ENCODE measurements around the gene GARIN1A. TPM values are rescaled to one million over a fixed set of nuclear protein-coding genes. Genes with fewer than 3 reads are reported as not detected.
"Not testable (repeated sequence)": the region's sequence is repeated elsewhere in the genome, so short reads cannot be mapped to it uniquely, and the experiment has no call there.

GARIN1A gene
- polyA plus RNA-seq (ENCODE audit: insufficient read length in 3 of 3), result 1 to 10 TPM in 1 of 3 donors, under 1 TPM in 2; 0.62 to 1.4 (median 0.82) TPM

DNA sequence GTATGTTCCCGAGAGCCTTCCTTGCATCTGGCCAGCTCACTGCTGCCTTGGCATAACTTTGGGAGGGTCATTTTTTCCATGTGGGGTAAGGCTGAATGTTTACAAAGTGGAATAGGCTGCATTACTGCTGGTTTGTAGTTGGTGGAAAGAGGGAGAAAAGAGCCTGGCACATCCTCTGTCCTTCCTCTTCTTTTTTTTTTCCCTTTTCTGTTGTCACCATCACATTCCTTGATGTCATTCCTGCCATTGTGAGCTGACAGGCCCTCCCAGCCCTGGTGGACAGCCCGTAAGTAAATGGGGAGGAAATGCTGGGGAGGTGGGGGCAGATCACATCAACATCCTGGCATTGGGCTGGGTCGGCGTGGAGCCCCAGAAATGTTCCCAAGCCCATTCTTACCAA lies at the start of gene GARIN1A:
GARIN1A (plus strand) TSS at position 301 of the 400 bp plus-strand sequence. CDS start 106 bp downstream, outside the sequence.
- no peak for DNase-seq (ENCODE audit: low read depth in 3 of 3, low spot score in 2 of 3)

GRCh38 chr7:128627124-128627523 lies 45.0 kb upstream of the GARIN1A start:
- not testable (repeated sequence) for DNase-seq (ENCODE audit: low read depth in 3 of 3, low spot score in 2 of 3)

DNA sequence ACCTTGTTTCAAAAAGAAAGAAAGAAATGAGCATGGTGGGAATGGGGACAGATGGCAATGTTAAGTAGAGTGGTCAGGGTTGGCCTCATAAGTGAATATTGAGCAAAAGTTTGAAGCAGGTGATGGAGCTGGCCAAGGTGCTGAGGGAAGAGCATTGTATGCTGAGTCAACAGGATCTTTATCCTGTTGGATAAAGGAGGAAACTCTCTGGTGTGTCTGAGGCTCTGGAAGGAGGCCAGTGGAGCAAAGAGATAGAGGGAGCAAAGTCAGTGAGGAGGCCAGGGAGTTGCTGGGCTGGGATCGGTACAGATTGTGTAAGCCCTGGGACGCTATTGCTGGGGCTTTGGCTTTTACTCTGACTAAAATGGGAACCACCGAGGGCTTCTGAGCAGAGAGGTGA lies 38.2 kb upstream of the GARIN1A start:
- not testable (repeated sequence) for DNase-seq (ENCODE audit: low read depth in 3 of 3, low spot score in 2 of 3)

GRCh38 chr7:128645206-128645605 lies 26.9 kb upstream of the GARIN1A start:
- DNase-seq (ENCODE audit: low read depth in 3 of 3, low spot score in 2 of 3), result not testable (repeated sequence)

GRCh38 chr7:128645844-128646243 lies 26.2 kb upstream of the GARIN1A start:
- DNase-seq (ENCODE audit: low read depth in 3 of 3, low spot score in 2 of 3), result not testable (repeated sequence)

- not testable (repeated sequence) for DNase-seq (ENCODE audit: low read depth in 3 of 3, low spot score in 2 of 3)
These were observed 25.2 kb upstream of the GARIN1A start for GRCh38 chr7:128646877-128647276.

GRCh38 chr7:128651096-128651495 lies 21.0 kb upstream of the GARIN1A start:
- DNase-seq (ENCODE audit: low read depth in 3 of 3, low spot score in 2 of 3), result not testable (repeated sequence)

GRCh38 chr7:128652606-128653005 lies 19.5 kb upstream of the GARIN1A start:
- DNase-seq (ENCODE audit: low read depth in 3 of 3, low spot score in 2 of 3), result not testable (repeated sequence)

DNA sequence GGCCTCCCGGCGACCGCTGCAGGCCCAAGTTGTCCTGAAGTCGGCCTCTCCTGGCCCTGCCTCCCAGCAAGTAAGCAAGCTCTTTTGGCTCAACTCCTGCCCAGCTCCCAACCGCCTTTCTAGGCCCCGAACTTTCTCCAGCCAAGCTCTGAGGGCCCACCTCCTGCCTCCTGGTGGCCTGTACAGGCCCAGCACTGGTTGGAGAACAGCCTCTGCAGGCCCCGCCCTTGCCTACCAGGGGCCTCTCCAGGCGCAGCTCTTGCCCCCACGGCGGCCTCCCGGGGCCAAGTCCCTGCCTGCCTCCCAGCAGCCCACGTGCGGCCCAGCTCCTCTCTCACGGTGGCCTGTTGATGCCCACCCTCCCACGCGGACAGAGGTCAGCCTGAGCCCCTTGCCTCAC lies 18.9 kb upstream of the GARIN1A start:
- DNase-seq (ENCODE audit: low read depth in 3 of 3, low spot score in 2 of 3), result not testable (repeated sequence)

DNA sequence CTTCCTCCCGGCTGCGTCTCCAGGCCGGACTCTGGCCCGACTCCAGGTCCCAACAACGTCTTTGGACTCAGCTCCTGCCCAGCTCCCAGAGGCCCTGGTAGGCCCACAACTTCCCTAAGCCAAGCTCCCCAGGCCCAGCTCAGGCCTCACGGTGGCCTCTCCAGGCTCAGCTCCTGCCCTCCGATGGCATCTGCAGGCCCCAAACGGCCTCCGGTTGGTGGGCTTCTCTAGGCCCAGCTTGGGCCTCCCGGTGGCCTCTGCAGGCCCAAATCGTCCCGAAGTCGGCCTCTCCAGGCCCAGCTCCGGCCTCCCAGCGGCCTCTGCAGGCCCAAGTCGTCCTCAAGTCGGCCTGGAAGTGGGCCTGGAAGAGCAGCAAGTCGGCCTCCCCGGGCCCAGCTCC lies 18.0 kb upstream of the GARIN1A start:
- not testable (repeated sequence) for DNase-seq (ENCODE audit: low read depth in 3 of 3, low spot score in 2 of 3)

GRCh38 chr7:128654501-128654900 lies 17.6 kb upstream of the GARIN1A start:
- not testable (repeated sequence) for DNase-seq (ENCODE audit: low read depth in 3 of 3, low spot score in 2 of 3)

GRCh38 chr7:128658428-128658827 lies 13.7 kb upstream of the GARIN1A start:
- DNase-seq (ENCODE audit: low read depth in 3 of 3, low spot score in 2 of 3), result not testable (repeated sequence)

GRCh38 chr7:128660596-128660995 lies 11.5 kb upstream of the GARIN1A start:
- DNase-seq (ENCODE audit: low read depth in 3 of 3, low spot score in 2 of 3), result no peak

- no peak for DNase-seq (ENCODE audit: low read depth in 3 of 3, low spot score in 2 of 3)
These were observed 10.6 kb upstream of the GARIN1A start for GRCh38 chr7:128661446-128661845.

- no peak for DNase-seq (ENCODE audit: low read depth in 3 of 3, low spot score in 2 of 3)
These were observed 10.0 kb upstream of the GARIN1A start for GRCh38 chr7:128662091-128662490.

GRCh38 chr7:128663223-128663622 lies 8.9 kb upstream of the GARIN1A start:
- not testable (repeated sequence) for DNase-seq (ENCODE audit: low read depth in 3 of 3, low spot score in 2 of 3)

DNA sequence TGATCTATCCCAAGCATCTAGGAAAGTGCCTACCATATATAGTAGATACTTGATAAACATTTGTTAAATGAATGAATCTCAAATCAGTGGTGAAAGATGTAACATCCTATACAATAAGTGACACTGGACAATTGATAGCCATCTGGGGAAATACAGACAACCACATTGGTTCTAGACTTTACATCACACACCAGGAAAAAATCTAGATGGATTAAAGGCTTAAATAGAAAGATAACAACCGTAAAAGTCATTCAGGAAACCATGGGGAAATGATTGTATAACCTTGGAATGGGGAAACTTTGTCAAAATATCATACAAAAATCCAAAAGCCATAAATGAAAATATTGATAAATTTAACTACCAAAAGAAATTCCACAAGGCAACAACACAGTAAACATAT lies 7.0 kb upstream of the GARIN1A start:
- no peak for DNase-seq (ENCODE audit: low read depth in 3 of 3, low spot score in 2 of 3)

DNA sequence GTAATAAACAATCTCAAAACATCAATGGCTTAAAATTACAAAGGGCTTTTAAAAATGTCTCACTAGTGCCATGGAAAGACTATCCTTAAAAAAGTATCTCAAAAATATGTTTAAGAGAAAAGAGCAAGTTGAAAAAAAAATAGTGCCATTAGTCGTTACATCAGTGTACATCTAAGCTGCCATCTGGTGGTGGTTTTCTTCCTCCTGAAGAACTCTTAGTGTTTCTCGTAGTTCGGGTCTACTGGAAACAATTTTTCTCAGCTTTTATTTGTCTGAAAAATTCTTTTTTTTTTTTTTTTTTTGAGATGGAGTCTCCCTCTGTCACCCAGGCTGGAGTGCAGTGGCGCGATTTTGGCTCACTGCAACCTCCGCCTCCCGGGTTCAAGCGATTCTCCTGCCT lies 5.9 kb upstream of the GARIN1A start:
- DNase-seq (ENCODE audit: low read depth in 3 of 3, low spot score in 2 of 3), result no peak

GRCh38 chr7:128672927-128673517 lies 930 bp downstream of the GARIN1A start:
- peak in 1 of 3 donors; percentile 23 for DNase-seq (ENCODE audit: low read depth in 3 of 3, low spot score in 2 of 3)

DNA sequence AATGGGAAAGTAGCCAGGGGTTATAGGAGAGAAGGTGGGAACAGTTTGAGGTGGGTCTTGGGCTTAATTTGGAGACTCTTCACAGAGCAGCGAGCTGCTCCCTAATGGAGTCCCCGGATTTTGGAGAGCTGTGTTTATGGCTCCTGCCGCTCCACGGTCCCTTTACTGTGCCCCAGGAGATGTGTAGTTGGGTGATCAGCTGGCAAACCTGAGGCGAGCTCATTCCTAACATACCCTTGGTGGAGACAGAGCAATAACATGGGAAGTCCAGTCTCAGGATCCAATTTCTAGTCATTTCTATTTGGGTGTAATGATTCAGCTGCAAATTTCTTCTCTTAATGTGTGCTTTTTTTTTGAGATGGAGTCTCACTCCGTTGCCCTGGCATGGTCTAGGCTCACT lies 1.5 kb downstream of the GARIN1A start:
- DNase-seq (ENCODE audit: low read depth in 3 of 3, low spot score in 2 of 3), result no peak

DNA sequence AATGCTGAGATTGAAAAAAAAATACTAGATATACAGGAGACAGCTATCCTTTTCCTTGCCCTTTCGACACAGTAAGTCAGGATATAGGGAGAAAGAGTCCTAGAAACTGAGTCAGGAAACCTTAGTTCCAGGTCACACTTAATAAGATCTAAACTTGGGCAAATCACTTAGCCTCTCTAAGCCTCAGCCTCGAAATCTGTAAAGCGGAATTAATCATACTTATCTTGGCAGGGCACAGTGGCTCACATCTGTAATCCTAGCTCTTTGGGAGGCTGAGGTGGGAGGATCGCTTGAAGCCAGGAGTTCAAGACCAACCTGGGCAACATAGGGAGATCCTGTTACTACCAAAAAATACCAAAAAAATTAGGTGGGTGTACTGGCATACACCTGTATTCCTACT lies 4.6 kb downstream of the GARIN1A start:
- DNase-seq (ENCODE audit: low read depth in 3 of 3, low spot score in 2 of 3), result no peak

GRCh38 chr7:128679920-128680319 lies 7.8 kb downstream of the GARIN1A start:
- DNase-seq (ENCODE audit: low read depth in 3 of 3, low spot score in 2 of 3), result no peak

Measured in right renal cortex interstitium (tissue), 3 donors.